Stimulated activated CD8-positive, alpha-beta memory T cell treated with anti-CD3 and anti-CD28 coated beads, Interleukin-15, amount 100 ng/mL, for 4 hours (primary cell): ENCODE data around the gene USP13.
A peak's percentile ranks its signal among the peaks of the same experiment; 100 is the strongest.
"Not testable (repeated sequence)": the region's sequence is repeated elsewhere in the genome, so short reads cannot be mapped to it uniquely, and the experiment has no call there.

Source experiments
- DNase-seq, 2 donors: peaks; one replicate each; pipeline ENCODE4 v3.0.0-alpha.2; 2020; ENCODE audit warnings: low read depth in 2 of 2

The USP13 gene

DNA sequence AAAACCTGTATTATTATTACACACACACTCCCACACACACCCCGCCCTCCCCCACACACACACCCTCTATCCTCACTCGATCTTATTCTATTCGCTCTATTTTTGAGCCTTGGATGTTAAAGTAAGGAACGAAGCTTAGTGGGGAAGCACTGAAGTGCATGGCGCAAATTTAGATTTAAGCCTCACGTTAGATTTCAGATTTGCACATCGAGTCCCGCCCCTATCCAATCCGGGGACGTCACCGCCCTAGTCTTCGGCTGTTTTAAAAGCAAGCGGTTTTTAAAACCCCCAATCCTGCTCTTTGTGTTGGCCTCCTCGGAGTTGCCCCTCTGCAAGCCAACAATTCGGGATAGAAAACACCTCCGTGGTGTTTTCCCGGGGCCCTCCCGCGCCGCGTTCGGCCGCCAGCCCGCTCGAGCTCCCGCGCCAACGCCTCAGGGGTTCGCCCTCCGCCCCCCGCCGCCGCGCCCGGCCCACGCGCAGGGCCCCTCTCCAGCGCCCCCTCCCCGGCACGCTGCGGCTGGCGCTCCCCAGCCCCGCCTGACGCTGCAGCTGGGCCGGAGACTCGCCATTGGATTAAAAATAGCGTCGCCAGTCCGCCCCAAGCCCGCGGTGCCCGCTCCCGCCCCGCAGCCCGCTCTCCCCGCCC is at the start of gene USP13:
TSS of gene USP13 (plus strand) at position 594 of the 649 bp plus-strand sequence. CDS start 186 bp downstream, outside the sequence.
- peak; percentile 27 to 41 for DNase-seq

- no peak for DNase-seq
These were observed 49.5 kb upstream of the USP13 start for GRCh38 chr3:179603321-179603720.

DNA sequence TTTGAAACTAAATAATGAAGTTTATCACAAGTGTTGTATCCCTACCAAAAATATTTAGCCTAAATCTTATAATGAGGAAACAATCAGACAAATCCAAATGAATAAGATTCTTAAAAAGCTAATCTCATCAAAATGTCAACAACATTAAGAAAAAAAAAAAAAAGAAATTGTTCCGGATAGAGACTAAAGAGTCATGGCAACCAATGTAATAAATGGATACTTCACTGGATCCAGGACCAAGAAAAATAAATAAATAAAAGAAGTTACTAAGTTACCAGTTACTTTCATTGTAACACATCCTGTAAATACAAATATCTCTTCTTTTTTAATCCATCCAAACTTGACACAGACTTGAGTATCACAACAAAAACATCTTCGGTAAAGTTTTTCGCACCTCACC is 49.0 kb upstream of the USP13 start:
- DNase-seq, result no peak

- DNase-seq, result peak; percentile 83 to 90
These were observed 48.3 kb upstream of the USP13 start, which contains the start of the genes MRPL47 and NDUFB5 for GRCh38 chr3:179604321-179605078. Gene MRPL47, minus strand, starts transcription at chr3:179604638. Its CDS starts 14 bp downstream, at chr3:179604624. Gene NDUFB5, plus strand, starts transcription at chr3:179604794. Its CDS starts 22 bp downstream, at chr3:179604816.

- no peak for DNase-seq
These were observed 46.2 kb upstream of the USP13 start for GRCh38 chr3:179606534-179607085.

DNA sequence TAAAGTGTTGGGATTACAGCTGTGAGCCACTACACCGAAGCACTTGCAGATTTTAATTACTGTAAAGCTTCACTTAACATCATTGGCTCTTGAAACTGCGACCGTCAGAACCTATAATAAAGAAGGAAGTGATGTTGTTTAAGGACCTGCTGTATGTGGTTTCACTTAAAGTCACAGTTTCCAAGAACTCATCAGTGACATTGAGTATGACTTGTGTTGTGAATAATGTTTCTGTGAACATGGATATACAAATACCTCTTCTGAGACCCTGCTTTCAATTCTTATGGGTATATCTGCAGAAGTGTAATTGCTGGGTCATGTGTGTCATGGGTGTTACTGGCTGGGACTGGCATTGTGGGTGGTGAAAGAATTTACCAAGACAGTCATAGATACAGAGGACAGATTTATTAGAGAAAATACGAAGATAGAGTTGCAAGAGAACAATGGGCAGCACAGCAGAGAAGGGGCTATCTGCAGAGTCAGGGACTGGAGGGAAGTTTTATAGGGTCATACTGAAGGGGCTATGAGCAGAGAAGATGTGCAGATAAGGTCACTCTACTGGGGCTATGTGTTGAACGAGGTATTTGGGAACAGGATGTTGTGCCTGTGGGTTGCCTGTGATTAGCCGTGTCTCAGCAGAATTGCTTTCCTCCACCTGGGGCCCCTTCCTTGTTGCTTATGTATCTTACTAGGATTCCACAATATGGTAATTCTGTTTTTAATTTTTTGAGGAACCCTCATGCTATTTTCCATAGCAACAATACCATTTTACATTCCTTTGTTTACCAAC is 43.7 kb upstream of the USP13 start:
- no peak for DNase-seq

GRCh38 chr3:179610066-179610465 is 42.8 kb upstream of the USP13 start:
- DNase-seq, result no peak

DNA sequence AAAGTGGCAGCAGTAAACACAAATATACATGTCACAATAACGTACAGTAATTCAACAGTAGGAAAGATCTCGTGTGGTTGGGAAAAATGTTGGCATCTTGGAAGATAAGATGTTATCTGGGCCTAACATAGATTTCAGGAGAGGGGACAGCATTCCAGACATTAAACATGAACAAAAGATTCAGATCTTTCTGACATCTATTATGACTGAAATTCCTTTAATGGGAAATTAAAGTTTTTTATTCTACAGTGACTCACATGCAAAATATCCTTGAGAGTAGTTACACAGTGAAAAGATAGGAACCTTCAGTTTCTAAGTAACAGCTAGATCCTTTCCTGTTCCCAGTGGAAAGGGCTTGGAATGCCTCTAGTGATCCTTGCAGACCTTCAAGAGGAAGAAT is 39.0 kb upstream of the USP13 start:
- no peak for DNase-seq

DNA sequence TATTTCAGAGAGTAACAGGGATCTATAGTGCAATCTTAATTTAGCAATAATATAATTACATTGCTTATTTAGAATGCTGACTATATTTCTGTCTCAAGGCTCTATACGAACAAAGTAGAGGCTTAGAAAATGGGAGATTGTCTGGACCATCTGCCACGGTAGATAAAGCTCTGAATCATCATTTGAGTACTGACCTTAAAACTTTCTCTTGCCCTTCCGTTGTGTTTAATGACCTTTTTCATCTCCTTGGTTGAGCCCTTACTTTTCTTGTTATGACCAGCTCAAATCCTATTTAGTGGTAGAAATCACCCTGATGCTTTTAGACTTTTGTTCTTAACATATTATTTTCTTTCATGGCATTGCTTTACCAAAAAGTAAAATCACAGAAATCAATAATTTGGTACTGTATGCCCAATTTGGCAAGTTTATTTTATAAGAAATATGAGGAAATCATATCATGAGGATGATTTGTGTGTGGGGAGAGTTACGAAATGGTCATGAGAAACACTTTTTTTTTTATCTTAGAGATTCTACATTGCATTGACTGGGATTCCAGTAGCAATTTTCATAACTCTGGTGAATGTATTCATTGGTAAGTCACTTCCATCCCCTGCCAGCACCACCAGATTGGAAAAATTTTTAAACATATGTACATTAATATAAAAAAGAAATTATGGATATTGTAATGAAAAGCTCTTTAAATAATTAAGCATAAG is 37.2 kb upstream of the USP13 start:
- no peak for DNase-seq

DNA sequence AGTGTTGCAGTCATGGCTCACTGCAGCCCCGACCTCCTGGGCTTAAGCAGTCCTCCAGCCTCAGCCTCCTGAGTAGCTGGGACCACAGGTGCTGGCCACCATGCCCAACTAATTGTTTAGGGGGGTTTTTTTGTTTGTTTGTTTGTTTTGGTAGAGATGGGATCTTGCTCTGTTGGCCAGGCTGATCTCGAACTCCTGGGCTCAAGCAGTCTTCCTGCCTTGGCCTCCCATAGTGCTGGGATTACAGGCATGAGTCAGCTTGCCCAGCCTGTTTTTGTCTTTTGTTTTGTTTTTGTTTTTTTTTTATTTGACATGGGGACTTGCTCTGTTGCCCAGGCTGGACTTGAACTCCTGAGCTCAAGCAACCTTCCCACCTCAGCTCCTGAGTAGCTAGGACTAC is 30.8 kb upstream of the USP13 start:
- DNase-seq, result no peak

- no peak for DNase-seq
These were observed 28.4 kb upstream of the USP13 start for GRCh38 chr3:179624451-179624850.

- no peak for DNase-seq
These were observed 21.9 kb upstream of the USP13 start for GRCh38 chr3:179630753-179631451.

- DNase-seq, result no peak
These were observed 12.4 kb upstream of the USP13 start for GRCh38 chr3:179640469-179640868.

- no peak for DNase-seq
These were observed 10.0 kb upstream of the USP13 start for GRCh38 chr3:179642871-179643270.

DNA sequence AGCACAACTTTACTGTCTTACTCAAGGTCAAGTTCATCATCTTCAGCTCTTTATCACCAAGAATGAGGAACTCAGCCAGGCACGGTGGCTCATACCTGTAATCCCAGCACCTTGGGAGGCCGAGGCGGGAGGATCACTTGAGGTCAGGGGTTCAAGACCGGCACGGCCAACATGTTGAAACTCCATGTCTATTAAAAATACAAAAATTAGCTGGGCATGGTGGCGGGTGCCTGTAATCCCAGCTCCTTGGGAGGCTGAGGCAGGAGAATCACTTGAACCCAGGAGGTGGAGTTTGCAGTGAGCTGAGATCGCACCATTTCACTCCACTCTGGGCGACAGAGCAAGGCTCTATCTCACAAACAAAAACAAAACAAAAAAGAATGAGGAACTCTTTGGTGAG is 9.0 kb upstream of the USP13 start:
- DNase-seq, result not testable (repeated sequence)

DNA sequence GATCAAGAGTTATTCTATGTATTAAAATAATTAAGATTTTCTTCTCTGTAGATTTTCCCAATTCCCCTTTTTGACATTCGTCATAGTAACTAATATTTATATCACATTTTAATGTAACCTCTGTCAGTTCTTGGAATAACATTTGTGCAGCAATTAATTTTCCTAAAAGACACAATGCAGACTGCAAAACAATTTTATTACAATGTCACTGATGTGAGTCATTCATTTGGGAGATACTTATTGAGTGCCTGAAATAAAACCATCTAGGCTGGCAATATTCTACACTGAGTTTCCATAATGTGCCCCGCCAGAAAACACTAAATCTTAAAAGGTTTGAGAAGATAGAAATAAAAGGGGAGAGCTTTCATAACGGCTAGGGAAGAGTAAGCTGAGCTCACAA is 6.7 kb upstream of the USP13 start:
- DNase-seq, result no peak

DNA sequence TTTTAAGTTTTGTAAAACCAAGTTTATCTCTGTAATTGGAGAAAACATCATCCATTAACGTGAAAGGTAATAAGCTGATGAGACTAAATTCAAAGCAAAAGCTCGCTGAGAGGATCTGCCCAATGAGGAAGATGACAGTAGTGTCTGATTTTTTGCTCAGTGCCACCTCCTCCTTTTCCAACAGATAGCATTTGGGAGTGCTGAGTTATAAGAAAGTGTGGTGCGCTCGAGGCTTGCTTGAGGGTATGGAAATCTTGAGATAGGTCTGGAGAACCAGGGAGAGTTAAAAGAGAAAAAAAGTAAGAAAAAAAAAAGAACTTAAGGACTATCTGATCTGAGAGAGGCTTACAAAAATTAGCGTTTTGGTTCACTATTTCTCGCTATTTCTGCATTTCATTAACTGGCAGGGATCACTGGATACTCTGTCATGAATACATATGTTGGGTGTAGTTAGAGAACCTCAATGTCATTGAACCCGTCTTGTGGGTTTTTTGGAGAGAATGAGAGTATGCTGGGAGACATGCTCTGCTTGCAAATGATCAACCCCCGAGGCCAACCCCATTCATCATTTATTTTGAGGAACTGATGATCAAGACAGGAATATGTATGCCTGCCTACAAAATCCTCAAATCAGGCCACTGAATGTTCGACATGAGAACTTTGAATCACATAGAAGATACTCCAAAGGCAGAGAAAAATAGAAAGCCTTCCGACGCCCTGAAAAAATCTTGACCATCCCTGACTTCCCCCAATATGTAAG is 973 bp upstream of the USP13 start:
- DNase-seq, result no peak

DNA sequence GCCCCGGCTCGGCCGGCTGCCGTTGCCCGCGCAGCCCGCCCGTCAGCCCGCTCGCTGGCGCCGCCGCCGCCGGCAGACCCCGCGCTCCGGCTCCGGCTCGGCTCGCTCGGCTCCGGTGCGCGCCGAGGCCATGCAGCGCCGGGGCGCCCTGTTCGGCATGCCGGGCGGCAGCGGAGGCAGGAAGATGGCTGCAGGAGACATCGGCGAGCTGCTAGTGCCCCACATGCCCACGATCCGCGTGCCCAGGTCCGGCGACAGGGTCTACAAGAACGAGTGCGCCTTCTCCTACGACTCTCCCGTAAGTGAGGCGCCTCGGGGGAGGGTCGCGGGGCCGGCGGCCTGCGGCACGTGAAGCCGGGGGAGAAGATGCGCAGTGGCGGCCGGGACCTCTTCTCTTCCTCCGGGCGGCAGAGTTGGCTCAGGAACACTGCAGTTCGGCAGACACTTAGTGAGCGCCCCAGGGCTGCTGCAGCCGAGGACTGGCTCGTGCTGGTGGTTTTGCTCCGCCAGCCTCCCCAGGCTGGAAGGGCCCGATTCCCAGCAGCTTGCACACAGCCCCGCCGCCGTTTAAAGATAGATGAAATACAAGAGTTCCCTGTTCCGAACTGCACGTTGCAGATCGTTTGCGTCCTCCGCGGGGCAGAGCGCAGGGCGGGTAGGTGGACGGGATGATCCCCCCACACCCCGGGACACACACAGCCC is 407 bp downstream of the USP13 start:
- DNase-seq, result peak; percentile 30 to 41

GRCh38 chr3:179655236-179655635 is 2.4 kb downstream of the USP13 start:
- no peak for DNase-seq
